GM21576 (cell line): Measurements from ENCODE around the gene TMEM45A.
"Not testable (repeated sequence)": the region's sequence is repeated elsewhere in the genome, so short reads cannot be mapped to it uniquely, and the experiment has no call there.

Experiments
- ATAC-seq: cut with Tn5 transposase; IDR thresholded peaks from one replicate; pipeline ENCODE4 v1.9.1; 2021; ENCODE audit warnings: mild to moderate bottlenecking, moderate library complexity; ENCODE audit not compliant: unreplicated experiment

TMEM45A gene

DNA sequence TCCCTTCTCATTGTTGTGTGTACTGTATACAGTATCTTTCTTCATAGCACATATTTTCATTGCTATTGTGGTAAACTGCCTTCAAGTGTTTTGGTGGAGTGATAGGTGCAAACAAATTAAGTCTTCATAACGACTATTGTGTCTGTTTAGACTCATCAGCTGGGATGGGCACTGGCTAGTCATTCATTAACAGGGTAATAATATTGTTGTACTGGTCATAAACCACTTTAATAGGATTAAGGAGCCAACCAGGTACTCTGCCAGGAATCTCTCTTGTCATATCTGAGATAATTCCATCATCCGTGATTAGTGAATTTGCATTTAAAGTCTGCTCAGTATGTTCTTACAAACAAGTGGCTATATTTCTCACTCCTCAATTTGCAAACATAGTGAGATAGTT is 10.2 kb upstream of the TMEM45A start:
- ATAC-seq, result no peak

DNA sequence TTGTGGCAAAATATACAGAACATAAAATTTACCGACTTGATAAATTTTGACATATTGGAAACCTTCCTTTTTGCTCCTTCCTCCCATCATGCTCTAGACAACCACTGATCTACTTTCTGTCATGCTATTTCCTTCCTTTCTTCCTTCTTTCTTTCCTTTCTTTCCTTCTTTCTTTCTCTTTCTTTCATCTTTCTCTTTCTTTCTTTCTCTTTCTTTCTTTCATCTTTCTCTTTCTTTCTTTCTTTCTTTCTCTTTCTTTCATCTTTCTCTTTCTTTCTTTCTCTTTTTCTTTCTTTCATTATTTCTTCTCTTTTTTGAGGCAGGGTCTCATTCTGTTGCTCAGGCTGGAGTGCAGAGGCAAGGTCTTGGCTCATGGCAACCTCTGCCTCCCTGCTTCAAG is 8.9 kb upstream of the TMEM45A start:
- ATAC-seq, result no peak

DNA sequence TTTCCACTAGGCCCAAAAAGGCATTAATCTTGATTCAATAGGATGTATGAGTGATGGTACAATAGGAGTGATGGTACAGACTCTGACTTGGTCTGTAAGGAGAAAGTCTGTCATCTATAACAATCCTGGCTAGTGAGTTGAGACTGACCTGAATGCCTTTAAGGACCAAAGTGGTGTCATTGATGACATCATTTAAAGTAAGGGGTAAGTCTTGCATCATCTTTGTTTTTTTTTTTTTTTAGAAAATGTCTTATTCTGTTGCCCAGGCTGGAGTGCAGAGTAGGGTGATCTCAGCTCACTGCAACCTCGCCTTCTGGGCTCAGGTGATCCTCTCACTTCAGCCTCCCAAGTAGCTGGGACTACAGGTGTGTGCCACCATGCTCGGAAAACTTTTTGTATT is 5.6 kb upstream of the TMEM45A start:
- ATAC-seq, result no peak

DNA sequence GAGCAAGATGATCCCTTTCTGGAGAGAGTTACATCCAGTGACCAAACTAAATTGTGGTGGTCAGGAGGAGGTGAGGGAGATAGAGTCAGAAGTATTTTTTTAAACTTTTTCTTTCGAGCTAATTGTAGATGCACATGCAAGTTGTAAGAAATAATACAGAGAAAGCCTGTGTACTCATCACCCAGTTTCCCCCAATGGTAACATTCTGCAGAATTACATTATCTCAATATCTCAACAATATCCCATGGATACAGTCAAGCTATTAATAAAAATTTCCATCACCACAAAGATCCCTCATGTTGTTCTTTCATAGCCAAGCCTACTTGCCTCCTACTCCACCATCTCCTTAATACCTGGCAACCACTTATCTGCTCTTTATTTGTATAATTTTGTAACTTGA is 3.3 kb upstream of the TMEM45A start:
- ATAC-seq, result no peak

DNA sequence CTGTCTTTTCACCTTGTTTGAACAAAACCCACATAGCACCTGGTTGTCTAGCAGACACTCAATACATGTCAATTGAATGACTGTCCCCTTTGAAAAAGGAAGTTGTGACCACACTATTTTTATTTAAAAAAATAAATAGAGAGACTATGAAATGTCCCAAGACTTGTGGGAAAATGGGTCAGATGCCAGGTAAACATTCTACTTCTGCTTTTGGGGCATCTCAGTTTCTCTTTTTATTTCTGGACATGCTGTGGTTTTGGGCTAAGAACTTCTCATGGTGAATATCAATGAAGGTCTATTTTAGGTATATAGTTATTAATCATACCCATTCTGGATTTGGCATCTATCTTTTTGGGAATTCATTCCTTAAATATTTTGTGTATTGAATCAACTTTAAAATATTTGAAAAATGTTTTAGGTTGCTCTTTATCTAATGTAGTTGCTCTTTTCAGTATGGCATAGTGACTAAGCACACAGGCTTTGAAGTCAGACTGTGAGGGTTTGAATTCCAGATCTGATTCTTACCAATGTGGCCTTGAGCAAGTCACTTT is 4.4 kb downstream of the TMEM45A start:
- ATAC-seq, result peak; percentile 38

DNA sequence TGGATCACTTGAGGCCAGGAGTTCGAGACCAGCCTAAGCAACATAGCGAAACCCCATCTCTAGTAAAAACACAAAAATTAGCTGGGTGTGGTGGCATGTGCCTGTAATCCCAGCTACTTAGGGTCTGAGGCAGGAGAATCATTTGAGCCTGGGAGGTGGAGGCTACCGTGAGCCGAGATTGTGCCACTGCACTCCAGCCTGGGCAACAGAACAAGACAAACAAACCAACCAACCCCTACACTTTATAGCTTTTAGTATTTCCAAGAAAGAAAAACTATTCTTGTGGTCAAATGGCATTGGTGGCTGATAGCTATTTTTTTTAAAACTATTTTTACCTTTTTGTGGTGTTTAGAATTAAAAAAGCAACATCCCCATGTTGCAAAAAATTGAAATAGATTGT is 7.2 kb downstream of the TMEM45A start:
- no peak for ATAC-seq

DNA sequence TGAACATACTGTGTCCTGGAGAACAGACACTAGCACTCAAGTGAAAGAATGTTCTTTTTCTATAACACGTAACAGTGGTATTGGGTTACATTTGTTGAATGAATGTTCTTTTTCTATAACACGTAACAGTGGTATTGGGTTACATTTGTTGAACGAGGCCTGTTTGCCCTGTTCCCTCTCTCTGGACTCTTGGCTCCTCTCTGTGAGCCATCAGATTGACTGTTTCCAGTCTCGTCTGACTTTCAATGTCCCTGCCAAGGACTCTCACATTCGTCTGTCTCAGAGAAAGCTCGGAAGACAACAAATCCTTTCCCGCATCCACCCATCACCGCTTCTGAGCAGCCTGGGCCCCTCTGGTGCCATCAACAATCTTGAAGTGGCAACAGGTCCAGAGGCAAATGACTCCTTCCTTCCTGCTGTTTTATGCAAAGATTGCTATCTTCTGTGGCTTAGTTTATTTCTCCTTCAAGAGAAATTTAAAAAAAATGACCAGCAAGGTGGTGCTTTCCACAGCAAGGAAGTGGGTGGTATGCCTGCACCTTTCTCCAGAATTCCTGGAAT is 8.0 kb downstream of the TMEM45A start:
- no peak for ATAC-seq

DNA sequence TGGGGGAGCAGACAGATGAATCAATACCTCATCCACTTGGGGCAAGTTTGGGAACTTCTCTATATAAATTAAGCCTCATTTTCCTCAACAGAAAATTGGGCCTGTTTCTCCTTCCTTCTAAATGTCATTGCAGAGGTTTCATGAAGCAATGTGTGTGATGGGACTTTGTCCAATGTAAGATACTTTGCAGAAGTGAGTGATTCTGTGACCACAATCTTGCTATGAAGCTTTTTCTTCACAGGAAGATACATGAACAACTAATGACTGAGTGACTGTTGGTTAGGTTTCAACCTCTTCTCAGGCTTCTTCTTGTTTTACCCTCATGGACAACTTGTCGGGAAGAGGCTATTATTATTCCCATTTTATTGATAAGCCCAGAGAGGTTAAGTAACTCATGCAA is 11.0 kb downstream of the TMEM45A start:
- no peak for ATAC-seq

DNA sequence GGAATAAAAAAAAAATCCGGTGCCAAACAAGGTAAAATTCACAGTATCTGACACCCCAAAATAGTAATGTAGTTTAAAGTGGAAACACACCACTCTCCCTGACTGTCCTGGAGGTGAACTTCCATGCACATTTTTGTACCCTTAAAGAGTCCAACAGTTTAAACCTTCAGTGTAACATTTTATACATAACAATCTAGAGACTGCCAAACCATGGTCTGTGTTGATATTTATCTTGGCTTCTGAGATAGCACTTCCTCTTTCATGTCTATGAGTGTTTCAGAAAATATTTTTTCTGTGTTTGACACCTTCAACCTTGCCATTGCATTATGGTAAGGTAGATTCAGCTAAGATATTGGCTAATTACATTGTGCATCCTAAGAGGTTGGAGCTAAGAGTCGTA is 13.9 kb downstream of the TMEM45A start:
- no peak for ATAC-seq

DNA sequence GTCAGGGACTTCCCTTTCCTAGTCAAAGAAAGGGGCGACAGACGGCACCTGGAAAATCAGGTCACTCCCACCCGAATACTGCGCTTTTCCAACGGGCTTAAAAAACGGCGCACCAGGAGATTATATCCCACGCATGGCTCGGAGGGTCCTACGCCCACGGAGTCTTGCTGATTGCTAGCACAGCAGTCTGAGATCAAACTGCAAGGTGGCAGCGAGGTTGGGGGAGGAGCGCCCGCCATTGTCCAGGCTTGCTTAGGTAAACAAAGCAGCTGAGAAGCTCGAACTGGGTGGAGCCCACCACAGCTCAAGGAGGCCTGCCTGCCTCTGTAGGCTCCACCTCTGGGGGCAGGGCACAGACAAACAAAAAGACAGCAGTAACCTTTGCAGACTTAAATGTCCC is 17.4 kb downstream of the TMEM45A start:
- not testable (repeated sequence) for ATAC-seq

DNA sequence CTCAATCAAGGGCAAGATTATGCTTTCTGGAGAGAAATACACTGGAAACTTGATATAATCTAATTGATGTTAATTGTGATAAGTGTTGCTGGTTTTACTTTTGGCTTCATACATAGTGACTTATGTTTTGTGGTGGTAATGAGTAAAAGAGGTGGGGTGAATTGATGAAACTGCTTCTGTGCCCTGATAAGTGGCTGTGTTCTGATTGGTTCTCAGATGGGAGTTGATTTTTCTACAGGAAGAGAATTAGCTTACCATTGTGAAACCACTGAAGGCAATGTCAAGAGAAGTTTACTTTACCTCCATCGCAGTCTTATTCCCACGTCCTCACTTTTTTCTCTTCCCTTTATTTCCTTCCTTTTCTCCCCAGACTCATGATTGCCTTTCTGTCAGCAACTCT is 23.8 kb downstream of the TMEM45A start:
- ATAC-seq, result no peak

DNA sequence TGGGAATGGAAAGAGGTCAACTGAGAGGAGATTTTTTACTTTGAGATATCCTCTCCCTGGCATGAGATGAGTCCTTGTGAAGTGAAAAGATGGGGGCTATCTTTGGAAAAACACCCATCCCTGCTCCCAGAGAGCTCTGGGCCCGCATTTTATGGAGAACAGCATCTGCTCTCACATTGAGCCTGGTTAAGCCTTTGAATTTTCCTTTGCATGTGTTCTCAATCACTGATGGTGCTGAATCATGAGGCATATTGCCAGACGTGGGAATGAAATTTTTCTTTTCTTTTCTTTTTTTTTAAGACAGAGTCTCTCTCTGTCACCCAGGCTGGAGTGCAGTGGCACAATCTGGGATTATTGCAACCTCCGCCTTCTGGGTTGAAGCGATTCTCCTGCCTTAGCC is 24.4 kb downstream of the TMEM45A start:
- no peak for ATAC-seq

DNA sequence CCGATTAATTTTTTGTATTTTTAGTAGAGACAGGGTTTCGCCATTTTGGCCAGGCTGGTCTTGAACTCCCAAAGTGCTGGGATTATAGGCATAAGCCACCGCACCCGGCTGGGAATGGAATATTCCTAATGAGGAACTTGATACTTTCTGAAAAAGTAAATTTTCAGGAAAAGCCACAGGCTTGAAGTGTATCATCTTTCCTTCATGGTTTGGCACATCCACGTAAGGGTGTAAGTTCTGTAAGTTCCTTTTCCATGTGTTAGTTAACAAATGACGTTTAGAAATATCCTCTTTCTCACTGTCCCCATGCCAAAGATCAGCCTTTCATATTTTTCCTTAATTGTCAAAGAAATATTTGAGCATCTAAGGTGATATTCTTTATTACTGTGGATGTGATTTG is 24.9 kb downstream of the TMEM45A start:
- no peak for ATAC-seq

DNA sequence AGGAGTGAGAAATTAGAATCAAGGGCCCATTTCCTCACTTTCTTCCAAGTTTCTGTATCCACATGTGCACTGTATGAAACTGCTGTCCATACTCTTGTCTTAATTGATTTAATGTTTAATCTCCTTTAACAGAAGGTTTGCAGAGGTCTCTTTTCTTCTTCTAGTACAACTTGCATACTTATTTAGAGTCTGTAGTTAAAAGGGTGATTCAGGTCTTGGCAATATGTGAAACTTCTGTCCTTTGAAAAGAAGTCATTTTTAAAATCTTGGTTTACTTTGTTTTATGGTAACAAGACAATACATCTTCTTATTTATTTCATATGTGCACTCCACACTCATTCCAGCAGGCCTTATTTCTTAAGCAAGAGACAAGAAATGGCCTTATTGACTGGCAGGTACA is 25.8 kb downstream of the TMEM45A start:
- no peak for ATAC-seq

DNA sequence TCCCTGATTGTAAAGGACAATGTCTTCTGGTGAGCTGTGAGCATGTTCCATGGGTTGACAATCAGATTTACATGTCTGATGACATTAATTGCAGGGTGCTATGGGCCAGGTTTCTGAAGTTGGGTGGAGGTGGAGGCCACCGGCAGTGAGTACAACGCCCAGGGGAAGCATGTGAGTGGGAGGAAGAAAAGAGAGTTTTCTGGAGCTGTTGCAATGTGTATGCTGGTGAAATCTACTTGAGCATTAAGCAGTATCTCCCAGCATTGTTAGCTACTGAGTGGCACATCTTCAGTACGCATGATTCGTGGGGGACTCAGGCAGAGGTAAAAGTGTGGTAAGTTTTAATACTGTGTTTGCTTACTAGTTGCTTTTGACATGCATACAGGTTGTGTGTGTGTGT is 26.6 kb downstream of the TMEM45A start:
- ATAC-seq, result no peak

DNA sequence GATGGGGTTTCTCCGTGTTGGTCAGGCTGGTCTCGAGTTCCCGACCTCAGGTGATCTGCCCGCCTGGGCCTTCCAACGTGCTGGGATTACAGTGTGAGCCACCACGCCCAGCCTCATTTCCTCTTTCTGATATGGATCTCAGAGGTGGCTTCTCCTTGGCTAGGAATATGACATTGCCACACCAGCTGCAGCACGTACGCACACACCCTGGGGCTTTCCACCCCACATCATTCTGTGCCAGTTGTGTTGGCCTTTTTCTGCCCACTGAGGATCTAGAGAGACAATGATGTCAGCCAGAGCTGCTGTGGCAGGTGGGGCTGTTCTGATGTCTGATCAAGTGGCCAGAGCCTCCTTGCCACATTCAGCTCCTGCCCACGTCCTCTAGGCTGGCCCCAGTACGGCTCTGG is 29.0 kb downstream of the TMEM45A start:
- no peak for ATAC-seq

DNA sequence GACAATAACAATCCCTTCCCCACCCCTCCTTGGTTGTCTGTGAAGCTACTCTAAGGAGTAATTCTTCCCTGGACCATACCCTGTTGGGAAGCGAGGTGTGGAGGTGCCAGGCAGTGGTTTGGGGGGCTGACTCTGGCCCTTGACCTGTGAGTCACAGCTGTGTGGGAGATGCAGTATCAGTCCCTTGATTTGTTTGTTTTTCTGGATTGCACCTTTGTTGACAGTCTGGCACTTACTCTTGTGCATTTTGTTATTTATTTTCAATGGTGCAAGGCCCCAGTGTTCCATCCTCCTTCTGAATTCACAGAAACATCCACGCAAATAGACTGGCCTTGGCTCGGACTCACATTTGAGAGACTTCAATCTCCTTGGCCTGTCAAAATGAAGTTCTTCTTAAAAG is 29.7 kb downstream of the TMEM45A start:
- no peak for ATAC-seq

DNA sequence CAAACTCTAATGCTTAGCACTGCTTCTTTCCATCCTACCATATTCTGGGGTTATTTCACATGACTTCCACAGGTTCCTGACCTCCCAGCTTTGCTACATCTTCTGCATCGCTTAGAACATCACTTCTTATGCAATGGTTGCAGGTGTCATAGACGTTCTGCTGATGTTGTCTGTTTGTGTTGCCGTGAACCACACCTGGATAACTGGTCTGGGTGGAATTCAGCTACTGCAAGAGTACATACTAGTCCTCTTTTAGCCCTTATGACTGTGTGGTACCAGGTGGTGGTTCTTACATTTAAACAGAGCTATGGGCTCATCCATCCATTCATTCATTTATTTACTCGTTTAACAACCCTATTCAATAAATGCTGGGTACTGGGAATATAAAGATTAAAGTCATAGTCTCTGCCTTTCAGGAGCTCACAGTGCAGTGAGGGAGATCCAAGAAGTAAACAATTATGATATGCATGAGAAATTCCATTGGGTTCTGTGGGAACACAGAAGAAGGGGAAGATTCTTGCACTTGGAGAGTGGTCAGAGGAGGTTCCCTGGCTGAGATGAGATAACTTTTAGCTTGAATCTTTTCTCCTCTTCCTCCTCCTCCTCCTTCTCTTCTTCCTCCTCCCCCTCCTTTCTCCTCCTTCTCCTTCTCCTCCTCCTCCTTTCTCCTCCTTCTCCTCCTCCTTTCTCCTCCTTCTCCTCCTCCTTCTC is 30.8 kb downstream of the TMEM45A start:
- no peak for ATAC-seq

DNA sequence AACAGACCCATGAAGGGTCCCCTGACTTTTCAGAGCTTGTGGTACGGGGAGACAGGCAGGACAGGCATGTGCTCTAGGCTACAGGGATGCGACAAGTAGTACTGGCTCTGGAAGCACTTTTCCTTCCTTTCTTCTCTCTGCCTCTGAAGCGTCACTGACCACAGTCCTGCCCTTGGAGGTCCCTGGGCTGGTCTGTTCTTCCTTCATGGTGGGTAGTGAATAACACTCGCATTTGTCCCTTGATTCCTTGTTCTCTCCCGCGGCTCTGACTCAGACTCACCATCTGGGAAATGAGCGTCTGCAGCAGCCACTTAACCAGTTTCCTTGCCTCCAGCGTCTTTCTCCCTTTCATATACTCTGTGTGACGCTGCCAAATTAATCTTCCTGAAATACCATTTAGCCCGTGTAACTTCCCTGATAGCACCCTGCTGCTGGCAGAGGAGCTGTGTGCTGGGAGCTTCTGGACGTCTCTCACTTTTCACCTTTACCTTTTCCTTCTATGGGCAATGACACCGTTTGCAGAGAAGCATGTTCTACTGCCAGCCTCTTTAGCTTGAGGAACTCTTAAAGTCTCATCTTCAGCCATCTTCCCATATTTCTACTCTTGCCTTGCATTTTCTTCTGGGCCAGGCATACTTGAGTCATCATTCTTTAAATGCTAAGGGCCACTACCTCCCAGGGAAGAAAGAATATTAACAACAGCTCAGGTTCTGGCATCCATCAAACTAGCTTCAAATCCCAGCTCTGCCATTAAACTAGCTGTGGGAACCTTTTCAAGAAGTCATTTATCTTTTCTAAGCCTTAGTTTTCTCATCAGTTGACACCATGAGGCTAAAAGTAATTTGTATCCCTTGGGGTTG is 33.6 kb downstream of the TMEM45A start:
- no peak for ATAC-seq

DNA sequence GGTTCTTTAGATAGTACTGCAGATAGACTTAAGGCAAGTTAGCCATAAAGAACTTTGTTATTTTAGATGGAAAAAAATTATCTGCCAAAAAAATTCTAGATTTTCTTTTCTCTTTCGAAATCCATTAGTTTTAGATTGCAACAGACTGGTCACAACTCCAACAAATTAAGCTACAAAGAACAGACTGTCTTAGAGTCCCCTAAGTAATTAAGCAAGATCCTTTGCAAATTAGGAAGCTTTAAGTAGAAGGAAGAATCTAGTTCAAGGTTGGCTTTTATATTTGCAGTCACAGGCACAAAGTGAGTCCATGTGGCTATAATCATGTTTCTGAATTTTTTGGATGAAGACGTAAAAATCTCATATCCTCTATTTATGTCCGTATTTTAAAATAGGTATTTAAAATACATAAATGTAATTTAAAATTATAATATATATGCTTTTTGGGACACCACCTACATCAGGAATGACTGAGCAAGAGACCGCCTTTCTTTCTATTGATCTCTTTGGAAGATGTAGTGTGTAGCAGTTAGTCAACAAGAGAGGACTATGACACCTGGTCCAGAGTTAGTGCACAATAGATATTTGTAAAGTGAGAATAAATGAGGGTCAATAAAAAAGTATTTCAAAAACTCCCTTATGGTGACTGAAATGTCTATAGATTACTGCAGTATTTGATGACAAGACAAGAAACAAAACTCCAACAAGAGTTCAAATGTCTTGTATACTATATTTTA is 34.4 kb downstream of the TMEM45A start:
- no peak for ATAC-seq

DNA sequence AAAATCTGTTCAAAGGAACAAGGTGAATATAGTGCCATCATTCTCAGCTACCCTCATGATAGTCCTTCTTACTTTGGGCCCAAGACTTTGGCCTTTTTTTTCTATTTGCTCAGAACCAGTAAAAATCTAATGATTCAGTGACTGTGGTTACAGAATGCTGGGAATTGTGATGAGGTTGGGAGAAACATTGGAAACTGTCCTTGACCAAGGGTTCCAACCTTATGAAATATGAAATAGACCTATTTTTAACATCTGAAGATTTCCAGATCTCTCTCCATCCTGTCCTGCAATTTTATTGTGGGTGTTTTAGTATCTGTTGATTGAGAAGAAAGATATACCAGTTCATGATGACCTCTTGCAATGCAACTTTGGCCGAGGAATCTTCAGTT is 34.9 kb downstream of the TMEM45A start:
- ATAC-seq, result no peak
